Nephron (organoid): ENCODE measurements around the gene HOXD12.

Experiments
- H3K27ac Mint-ChIP-seq, 3 experiments: 2 replicates each; pipeline ENCODE4 v1.8.0; 2020; ENCODE audit warnings: mixed read lengths in 3 of 3, mild to moderate bottlenecking in 2 of 3, moderate library complexity in 1 of 3
- H3K27me3 Mint-ChIP-seq: 2 replicates; pipeline ENCODE4 v1.8.0; 2021; ENCODE audit warnings: low read depth, mild to moderate bottlenecking, moderate library complexity, mixed read lengths
- H3K36me3 Mint-ChIP-seq: 2 replicates; pipeline ENCODE4 v1.8.0; 2020; ENCODE audit warnings: low read depth, mixed read lengths
- H3K4me1 Mint-ChIP-seq: 2 replicates; pipeline ENCODE4 v1.8.0; 2020; ENCODE audit warnings: mixed read lengths
- H3K4me3 Mint-ChIP-seq, 3 experiments: 2 replicates each; pipeline ENCODE4 v1.8.0; 2020; ENCODE audit warnings: mild to moderate bottlenecking in 3 of 3, mixed read lengths in 3 of 3, moderate library complexity in 2 of 3
- H3K9me3 Mint-ChIP-seq: 2 replicates; pipeline ENCODE4 v1.8.0; 2020; ENCODE audit warnings: mixed read lengths
- TF ChIP-seq, protein P1 (sequence below), 3 experiments: fragments of 200-600 bp; sonication (generic); IDR thresholded peaks; one replicate each; pipeline ENCODE4 v1.5.0; 2021; ENCODE audit warnings: antibody characterized with exemption in 3 of 3; ENCODE audit not compliant: unreplicated experiment in 3 of 3

The HOXD12 gene

GRCh38 chr2:176075481-176075880, 24.1 kb upstream of the HOXD12 start:
- Mint-ChIP-seq H3K9me3 (peaks cover 2% of the 10 kb centered on the region), H3K36me3 (no peaks in the 10 kb centered on the region), H3K27ac (no peak overlapping the region), H3K4me3 (peak overlapping the region in 2 of 3 experiments; percentile 25 to 43), H3K27me3 (peaks cover 97% of the 10 kb centered on the region), H3K4me1 (peaks cover 11% of the 10 kb centered on the region)
- TF ChIP-seq, protein P1, sequence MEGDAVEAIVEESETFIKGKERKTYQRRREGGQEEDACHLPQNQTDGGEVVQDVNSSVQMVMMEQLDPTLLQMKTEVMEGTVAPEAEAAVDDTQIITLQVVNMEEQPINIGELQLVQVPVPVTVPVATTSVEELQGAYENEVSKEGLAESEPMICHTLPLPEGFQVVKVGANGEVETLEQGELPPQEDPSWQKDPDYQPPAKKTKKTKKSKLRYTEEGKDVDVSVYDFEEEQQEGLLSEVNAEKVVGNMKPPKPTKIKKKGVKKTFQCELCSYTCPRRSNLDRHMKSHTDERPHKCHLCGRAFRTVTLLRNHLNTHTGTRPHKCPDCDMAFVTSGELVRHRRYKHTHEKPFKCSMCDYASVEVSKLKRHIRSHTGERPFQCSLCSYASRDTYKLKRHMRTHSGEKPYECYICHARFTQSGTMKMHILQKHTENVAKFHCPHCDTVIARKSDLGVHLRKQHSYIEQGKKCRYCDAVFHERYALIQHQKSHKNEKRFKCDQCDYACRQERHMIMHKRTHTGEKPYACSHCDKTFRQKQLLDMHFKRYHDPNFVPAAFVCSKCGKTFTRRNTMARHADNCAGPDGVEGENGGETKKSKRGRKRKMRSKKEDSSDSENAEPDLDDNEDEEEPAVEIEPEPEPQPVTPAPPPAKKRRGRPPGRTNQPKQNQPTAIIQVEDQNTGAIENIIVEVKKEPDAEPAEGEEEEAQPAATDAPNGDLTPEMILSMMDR (IDR thresholded peaks at IDR 0.05; ENCODE audit: unreplicated experiment in 3 of 3) = no peak

DNA sequence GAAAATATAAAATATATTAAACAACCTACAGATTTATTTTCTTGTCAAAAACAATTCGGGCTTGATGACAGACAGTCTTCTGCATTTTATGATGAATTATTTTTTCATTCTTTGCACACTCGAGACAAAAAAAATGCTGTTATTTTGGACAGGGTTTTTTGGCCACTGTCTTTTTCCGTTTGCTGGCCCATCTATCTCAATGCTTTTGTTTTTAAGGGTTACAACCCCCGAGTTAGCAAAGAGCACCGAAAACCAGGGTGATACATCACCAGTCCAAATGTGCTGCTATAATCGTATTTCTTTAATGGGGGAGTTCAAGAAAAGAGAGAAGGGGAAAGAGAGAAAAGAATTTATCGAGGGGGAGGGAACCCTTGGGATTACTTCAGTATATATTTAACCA, 23.5 kb upstream of the HOXD12 start:
- TF ChIP-seq, protein P1 (IDR thresholded peaks at IDR 0.05; ENCODE audit: unreplicated experiment in 3 of 3) = no peak
- Mint-ChIP-seq H3K36me3 (no peaks in the 10 kb centered on the region), H3K4me3 (no peak overlapping the region), H3K27ac (no peak overlapping the region), H3K9me3 (peaks cover 4% of the 10 kb centered on the region), H3K27me3 (peaks cover 97% of the 10 kb centered on the region), H3K4me1 (peaks cover 14% of the 10 kb centered on the region)

DNA sequence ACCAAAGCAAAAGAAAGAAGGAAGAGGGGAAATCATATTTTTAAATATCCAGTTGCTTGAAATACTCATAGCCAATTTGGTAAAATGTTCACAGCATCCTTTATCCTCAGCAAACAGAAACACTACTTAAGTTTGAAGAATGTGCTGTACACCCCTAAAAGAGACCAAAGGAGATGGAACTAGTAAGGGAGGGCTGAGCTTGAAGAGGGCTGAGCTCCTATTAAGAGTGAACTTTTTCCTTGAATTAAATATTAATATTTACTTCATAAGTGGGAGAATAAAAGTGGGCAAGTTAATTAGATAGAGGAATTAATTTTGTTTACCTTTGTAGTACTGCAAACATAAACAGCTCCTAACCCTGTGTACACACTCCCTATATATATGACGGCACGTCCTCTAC, 22.8 kb upstream of the HOXD12 start:
- peaks cover 97% of the 10 kb centered on the region for H3K27me3 Mint-ChIP-seq
- TF ChIP-seq, protein P1 (IDR thresholded peaks at IDR 0.05; ENCODE audit: unreplicated experiment in 3 of 3) = no peak
- peaks cover 18% of the 10 kb centered on the region for H3K4me1 Mint-ChIP-seq
- no peak overlapping the region for H3K4me3 Mint-ChIP-seq
- peaks cover 3% of the 10 kb centered on the region for H3K9me3 Mint-ChIP-seq
- no peaks in the 10 kb centered on the region for H3K36me3 Mint-ChIP-seq
- no peak overlapping the region for H3K27ac Mint-ChIP-seq

DNA sequence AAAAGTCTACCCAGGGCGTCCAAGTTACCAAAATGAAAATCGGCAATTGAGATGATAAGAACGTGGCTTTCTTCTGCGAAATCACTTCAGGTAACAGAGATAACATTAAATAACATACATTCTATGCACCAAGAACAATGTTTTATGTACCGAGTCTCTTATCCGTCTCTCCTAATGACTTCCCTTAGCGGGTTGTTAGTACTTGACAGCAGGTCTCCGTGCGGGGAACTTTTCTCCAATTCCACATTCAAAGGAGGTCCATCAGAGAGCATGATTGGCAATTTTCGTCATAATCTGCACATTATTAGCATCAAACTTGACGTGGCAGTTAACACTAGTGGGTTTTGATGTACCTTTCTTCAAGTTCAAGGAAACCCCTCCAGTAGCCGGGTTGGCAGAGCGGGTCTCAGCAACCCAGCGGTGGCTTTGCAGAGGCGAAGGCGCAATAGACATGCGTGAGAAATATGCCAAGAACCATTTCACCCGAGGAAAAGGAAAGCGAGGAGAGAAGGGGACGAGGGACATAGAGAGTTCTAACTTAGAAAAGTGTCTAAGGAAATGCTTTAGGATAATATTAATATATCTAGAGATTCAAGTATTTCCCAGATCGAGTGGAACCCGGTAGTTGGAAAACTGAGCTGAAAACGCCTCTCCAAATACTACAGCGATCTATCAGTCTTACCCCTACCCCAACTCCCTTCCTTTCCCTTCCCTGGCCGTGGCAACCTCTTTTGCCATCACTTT, 20.9 kb upstream of the HOXD12 start:
- Mint-ChIP-seq H3K36me3 (no peaks in the 10 kb centered on the region), H3K27ac (no peak overlapping the region), H3K4me3 (peak overlapping the region; percentile 63 to 69 (median 68)), H3K9me3 (peaks cover 3% of the 10 kb centered on the region), H3K4me1 (peaks cover 30% of the 10 kb centered on the region), H3K27me3 (peaks cover 97% of the 10 kb centered on the region)
- TF ChIP-seq, protein P1 (IDR thresholded peaks at IDR 0.05; ENCODE audit: unreplicated experiment in 3 of 3) = no peak

GRCh38 chr2:176079285-176079830, 20.2 kb upstream of the HOXD12 start:
- Mint-ChIP-seq H3K36me3 (no peaks in the 10 kb centered on the region), H3K27me3 (peaks cover 97% of the 10 kb centered on the region), H3K4me3 (peak overlapping the region; percentile 63 to 69 (median 68)), H3K9me3 (peaks cover 3% of the 10 kb centered on the region), H3K4me1 (peaks cover 33% of the 10 kb centered on the region), H3K27ac (no peak overlapping the region)
- TF ChIP-seq, protein P1 (IDR thresholded peaks at IDR 0.05; ENCODE audit: unreplicated experiment in 3 of 3) = no peak
